ENCODE results near the gene PITHD1. TPM values are rescaled to one million over a fixed set of nuclear protein-coding genes. Genes with fewer than 3 reads are reported as not detected.

PITHD1 gene
- total RNA-seq, 4 donors from 2014 or later = 64.2 to 105 (median 68.0) TPM

GRCh38 chr1:23788695-23789094 is 10.5 kb downstream of the PITHD1 start:
- Histone ChIP-seq H3K36me3 (peaks cover 0 to 64% (median 14%) of the 10 kb centered on the region in 3 donors), H3K27ac (no peak overlapping the region), H3K9me3 (no peaks in the 10 kb centered on the region), H3K4me3 (no peak overlapping the region), H3K27me3 (no peaks in the 10 kb centered on the region), H3K4me1 (peaks cover 0 to 37% (median 19%) of the 10 kb centered on the region in 4 donors)
- no peak for DNase-seq (ENCODE audit: low spot score in 2 of 2)
- TF ChIP-seq POLR2A (IDR thresholded peaks at IDR 0.05) (no peak), EP300 (IDR thresholded peaks at IDR 0.05) (no peak), CTCF (IDR thresholded peaks at IDR 0.05) (no peak)
- WGBS, 2 donors = 94% methylated on average over 3 of the region's 3 CpGs

GRCh38 chr1:23790696-23791515 is 12.7 kb downstream of the PITHD1 start, which contains the start of gene LYPLA2:
Gene LYPLA2 (plus strand): TSS chr1:23791145. CDS start chr1:23792683, 1,538 bp downstream.
- Histone ChIP-seq H3K27me3 (no peaks in the 10 kb centered on the region), H3K36me3 (peaks cover 0 to 65% (median 10%) of the 10 kb centered on the region in 3 donors), H3K4me3 (peak within 1 kb of the TSS; percentile 50 to 92 (median 78)), H3K27ac (peak within 1 kb of the TSS; percentile 24 to 91 (median 82)), H3K4me1 (peaks cover 0 to 45% (median 19%) of the 10 kb centered on the region in 4 donors), H3K9me3 (no peaks in the 10 kb centered on the region)
- DNase-seq (ENCODE audit: low spot score in 2 of 2) = peak; percentile 87 to 92
- peak in 1 of 5 experiments; percentile 21 for TF ChIP-seq CTCF (IDR thresholded peaks at IDR 0.05)
- TF ChIP-seq EP300 (IDR thresholded peaks at IDR 0.05) = peak; percentile 77 to 88
- TF ChIP-seq POLR2A (IDR thresholded peaks at IDR 0.05) = peak in 1 of 2 donors; percentile 50
- 2% methylated on average over 39 to 46 of the region's 47 CpGs for WGBS, 2 donors

- H3K9me3 ChIP-seq = no peaks in the 10 kb centered on the region
- no peaks in the 10 kb centered on the region for H3K27me3 ChIP-seq
- H3K36me3 ChIP-seq = peaks cover 0 to 65% (median 8%) of the 10 kb centered on the region in 3 donors
- 1% methylated on average over 15 of the region's 15 CpGs for WGBS, 2 donors
- H3K4me3 ChIP-seq = peak overlapping the region; percentile 50 to 92 (median 78)
- DNase-seq (ENCODE audit: low spot score in 2 of 2) = no peak
- H3K27ac ChIP-seq = peak overlapping the region; percentile 24 to 91 (median 82)
- H3K4me1 ChIP-seq = peaks cover 0 to 45% (median 19%) of the 10 kb centered on the region in 4 donors
- TF ChIP-seq CTCF (IDR thresholded peaks at IDR 0.05) (no peak), EP300 (IDR thresholded peaks at IDR 0.05) (no peak), POLR2A (IDR thresholded peaks at IDR 0.05) (no peak)
These were observed 13.4 kb downstream of the PITHD1 start for GRCh38 chr1:23791516-23792047.

- peaks cover 0 to 65% (median 8%) of the 10 kb centered on the region in 3 donors for H3K36me3 ChIP-seq
- WGBS, 2 donors = 39 to 56% methylated on average over 6 to 19 of the region's 19 CpGs
- peak overlapping the region in 2 of 4 donors; percentile 85 to 91 for H3K27ac ChIP-seq
- TF ChIP-seq EP300 (IDR thresholded peaks at IDR 0.05) = no peak
- TF ChIP-seq CTCF (IDR thresholded peaks at IDR 0.05) = no peak
- TF ChIP-seq POLR2A (IDR thresholded peaks at IDR 0.05) = no peak
- peaks cover 0 to 45% (median 19%) of the 10 kb centered on the region in 4 donors for H3K4me1 ChIP-seq
- peak overlapping the region in 3 of 4 donors; percentile 50 to 91 (median 65) for H3K4me3 ChIP-seq
- no peaks in the 10 kb centered on the region for H3K9me3 ChIP-seq
- DNase-seq (ENCODE audit: low spot score in 2 of 2) = no peak
- no peaks in the 10 kb centered on the region for H3K27me3 ChIP-seq
These were observed 14.1 kb downstream of the PITHD1 start for GRCh38 chr1:23792151-23792945.

All from tibial nerve (tissue), 4 donors.